GM21367 (cell line): Measurements from ENCODE around the gene TARBP1.
"Not testable (repeated sequence)": the region's sequence is repeated elsewhere in the genome, so short reads cannot be mapped to it uniquely, and the experiment has no call there.

Source experiments
- ATAC-seq: cut with Tn5 transposase; IDR thresholded peaks from one replicate; pipeline ENCODE4 v1.9.1; 2021; ENCODE audit not compliant: unreplicated experiment

TARBP1 gene

DNA sequence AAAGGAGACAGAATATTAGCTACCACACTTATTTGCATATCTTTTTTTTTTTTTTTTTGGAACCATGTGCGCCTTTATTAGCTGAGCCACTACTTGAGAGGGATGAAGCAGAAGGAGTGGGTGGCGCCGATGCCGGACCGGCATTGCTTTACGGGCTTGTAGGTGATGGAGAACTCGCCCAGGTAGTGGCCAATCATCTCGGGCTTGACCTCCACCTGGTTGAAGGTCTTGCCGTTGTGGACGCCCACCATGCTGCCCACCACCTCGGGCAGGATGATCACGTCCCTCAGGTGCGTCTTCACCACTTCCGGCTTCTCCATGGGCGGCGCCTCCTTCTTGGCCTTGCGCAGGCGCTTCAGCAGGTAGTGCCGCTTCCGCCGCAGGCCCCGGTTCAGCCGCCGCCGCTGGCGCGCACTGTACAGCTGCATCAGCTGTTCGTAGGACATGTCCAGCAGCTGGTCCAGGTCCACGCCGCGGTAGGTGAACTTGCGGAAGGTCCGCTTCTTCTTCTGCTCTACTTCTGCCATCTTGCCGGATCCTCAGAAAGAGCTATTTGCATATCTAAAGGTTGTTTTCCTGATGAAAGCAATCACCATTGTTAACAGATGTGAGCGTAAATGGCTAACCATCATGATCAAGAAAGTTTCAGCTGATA is 122.2 kb downstream of the TARBP1 start:
- not testable (repeated sequence) for ATAC-seq

DNA sequence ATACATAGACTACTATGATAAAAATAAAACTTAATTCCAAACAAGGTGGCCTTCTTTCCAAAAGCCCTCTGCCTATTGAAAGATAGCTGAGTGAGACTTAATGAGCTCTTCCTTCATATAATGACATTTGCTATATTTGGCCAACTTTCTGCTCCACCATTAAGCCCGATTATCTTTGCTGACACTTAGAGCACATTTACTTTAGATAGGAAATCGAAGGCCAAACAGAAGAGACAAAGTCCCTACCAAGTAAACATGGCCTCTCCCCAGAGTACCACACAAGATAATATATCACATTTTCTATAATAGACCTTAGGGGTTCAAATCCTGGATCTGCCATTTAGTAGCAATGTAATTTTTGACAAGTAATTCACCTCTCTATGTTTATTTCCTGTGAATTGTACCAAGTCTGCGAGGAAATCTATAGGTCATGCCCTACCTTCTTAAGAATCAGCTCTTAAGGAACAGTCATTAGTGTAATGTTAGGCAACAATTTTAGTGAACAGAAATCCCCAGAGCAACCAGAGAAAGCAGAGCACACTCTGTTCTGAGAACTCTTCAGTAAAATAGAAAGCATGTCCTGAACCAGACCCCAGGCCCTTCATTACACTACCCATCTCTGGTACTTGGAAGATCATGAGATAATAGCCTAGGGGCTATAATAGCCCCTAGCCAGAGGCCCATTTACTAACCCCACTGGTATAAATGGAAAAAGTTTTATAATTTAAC is 123.0 kb downstream of the TARBP1 start:
- no peak for ATAC-seq

- ATAC-seq: no peak
Observed at GRCh38 chr1:234348964-234349363, 130.0 kb downstream of the TARBP1 start.

GRCh38 chr1:234345237-234345636 is 133.7 kb downstream of the TARBP1 start:
- no peak for ATAC-seq

GRCh38 chr1:234342774-234343173 is 136.2 kb downstream of the TARBP1 start:
- no peak for ATAC-seq
